ENCODE results near the gene NPB.

DNA sequence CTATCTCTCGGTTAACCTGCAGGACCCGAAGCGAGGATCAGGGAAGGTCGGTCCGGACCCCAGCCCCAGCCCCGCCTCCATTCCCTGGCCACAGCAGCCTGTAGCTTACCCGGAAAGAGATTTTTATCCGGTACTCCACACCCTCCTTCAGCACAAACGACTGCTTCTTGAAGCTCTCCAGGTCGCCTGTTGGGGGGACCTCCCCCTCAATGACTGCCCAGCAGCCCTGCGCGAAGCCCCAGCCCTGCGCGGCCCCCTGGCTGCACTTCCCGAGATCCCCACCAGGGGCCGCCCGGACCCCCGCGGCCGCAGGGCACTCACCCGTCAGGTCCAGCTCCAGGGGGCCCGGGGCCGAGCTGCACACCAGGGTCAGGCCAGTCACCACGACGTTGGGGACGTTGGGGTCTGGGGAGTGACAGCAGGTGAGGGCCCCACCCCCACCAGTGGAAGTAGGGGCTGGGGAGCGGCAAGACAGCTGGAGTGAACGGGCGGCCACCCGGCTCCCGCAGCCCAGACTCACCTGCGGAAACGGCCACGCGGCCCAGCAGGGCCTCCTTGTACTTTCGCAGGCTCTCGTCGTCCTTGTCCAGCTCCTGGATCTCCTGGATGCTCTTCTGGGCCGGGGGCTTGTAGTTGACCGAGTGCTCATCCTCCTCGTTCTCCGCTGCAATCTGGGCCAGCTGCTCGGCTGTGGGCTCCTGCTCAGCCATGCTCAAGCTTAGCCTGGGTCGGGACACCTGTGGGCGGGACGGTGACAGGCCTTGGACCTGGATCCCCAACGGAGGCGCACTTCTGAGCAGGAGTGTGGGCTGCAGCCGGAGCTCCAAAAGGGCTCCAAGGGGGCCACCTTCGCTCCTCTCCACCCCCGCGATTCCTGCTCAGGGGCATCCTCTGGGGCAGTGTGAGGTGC lies 32.6 kb upstream of the NPB start:
- TF ChIP-seq, protein P1, sequence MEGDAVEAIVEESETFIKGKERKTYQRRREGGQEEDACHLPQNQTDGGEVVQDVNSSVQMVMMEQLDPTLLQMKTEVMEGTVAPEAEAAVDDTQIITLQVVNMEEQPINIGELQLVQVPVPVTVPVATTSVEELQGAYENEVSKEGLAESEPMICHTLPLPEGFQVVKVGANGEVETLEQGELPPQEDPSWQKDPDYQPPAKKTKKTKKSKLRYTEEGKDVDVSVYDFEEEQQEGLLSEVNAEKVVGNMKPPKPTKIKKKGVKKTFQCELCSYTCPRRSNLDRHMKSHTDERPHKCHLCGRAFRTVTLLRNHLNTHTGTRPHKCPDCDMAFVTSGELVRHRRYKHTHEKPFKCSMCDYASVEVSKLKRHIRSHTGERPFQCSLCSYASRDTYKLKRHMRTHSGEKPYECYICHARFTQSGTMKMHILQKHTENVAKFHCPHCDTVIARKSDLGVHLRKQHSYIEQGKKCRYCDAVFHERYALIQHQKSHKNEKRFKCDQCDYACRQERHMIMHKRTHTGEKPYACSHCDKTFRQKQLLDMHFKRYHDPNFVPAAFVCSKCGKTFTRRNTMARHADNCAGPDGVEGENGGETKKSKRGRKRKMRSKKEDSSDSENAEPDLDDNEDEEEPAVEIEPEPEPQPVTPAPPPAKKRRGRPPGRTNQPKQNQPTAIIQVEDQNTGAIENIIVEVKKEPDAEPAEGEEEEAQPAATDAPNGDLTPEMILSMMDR (IDR thresholded peaks at IDR 0.05): peak; percentile 71 to 92 (median 86)
- TF ChIP-seq POLR2A (IDR thresholded peaks at IDR 0.05): no peak

All from heart left ventricle (tissue), 13 donors.